GM19240 (cell line): ENCODE data around the gene PITPNC1.
"Not testable (repeated sequence)": the region's sequence is repeated elsewhere in the genome, so short reads cannot be mapped to it uniquely, and the experiment has no call there.

Experiments used
- DNase-seq: peaks from one replicate; pipeline ENCODE4 v3.0.0; 2011; ENCODE audit warnings: low spot score; ENCODE audit not compliant: insufficient read length

Gene PITPNC1

DNA sequence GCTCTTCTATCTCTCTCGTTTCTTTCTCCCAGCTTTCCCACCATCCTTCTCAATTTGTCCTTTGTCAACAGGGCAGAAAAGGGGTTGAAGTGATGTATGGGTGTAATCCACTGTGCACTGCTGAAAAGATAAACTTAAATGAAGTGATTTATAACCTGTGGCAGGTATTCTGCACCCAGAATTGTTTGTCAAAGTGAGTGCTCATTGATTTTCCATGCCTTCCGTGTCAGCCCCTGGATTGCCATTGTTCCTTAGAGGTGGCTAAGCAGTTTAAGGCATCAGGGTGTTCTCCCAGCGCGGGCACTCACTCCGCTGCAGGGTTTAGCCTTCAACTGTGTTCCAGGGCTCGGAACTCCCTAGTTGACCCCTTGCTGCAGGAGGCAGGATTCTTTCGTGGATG is 82.9 kb downstream of the PITPNC1 start:
- no peak for DNase-seq

DNA sequence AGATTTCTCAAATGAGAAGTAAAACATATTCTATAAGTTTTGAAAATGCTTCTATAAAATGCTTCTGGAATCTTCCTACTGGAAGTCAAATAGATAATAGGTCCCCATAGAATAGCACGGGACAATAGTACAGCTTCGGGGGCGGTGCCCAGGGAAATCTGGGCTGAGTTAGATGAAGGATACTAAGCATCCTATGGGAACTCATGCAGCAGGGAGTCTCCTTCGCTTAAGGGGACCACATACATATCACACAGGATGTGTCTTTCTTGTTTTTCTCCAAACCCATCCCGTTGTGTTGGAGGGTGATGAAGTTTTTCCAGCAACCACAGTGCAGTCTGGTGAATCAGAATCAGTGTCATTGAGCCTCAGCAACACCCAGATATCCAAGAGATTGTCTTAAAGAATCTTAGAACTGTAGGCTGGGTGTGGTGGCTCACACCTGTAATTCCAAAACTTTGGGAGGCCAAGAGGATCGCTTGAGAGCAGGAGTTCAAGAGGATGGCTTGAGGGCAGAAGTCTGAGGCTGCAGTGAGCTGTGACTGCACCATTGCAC is 84.2 kb downstream of the PITPNC1 start:
- DNase-seq: no peak

DNA sequence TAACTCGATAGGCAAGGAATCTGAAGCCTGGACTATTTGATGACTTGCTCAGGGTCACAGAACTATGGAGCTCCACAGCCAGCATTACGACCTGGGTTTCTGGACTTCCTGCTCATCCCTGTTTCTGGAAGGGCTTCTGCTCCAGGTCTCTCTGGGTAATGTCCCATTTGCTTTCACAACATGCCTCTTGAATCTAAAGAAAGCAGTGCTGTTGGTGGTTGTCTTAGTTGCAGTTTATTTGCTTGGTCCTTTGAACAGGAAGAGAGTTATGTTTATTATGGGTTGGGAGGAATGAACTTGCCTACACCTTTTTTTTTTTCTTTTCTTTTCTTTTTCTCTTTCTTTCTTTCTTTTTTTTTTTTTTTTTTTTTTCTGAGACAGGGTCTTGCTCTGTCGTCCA is 84.8 kb downstream of the PITPNC1 start:
- no peak for DNase-seq

DNA sequence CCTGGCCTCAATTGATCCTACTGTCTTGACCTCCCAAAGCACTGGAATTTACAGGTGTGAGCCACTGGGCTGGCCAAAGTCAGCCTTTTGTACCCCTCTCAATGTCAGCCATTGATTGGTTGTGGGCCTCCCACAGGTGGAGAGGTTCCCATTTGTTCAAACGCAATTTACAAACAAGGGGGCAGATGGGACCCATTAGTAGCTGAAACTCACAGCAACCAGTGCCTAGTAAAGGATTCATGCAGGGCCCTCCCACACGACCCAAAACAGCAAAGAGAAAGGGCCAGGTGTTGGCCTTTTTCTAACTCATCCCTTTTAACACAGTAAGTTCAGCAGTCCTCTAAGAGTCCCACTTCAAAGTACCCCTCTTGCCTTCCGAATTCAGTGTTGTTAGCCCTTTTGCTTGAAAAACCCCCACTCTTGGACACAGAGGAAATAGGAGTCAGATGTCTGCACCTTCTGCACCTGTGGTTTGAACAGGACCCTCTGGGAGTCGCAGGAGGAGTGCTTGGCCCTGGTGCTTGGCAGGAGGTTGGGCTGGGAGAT is 89.2 kb downstream of the PITPNC1 start:
- DNase-seq: no peak

GRCh38 chr17:67467500-67468455 is 90.7 kb downstream of the PITPNC1 start:
- DNase-seq: no peak

DNA sequence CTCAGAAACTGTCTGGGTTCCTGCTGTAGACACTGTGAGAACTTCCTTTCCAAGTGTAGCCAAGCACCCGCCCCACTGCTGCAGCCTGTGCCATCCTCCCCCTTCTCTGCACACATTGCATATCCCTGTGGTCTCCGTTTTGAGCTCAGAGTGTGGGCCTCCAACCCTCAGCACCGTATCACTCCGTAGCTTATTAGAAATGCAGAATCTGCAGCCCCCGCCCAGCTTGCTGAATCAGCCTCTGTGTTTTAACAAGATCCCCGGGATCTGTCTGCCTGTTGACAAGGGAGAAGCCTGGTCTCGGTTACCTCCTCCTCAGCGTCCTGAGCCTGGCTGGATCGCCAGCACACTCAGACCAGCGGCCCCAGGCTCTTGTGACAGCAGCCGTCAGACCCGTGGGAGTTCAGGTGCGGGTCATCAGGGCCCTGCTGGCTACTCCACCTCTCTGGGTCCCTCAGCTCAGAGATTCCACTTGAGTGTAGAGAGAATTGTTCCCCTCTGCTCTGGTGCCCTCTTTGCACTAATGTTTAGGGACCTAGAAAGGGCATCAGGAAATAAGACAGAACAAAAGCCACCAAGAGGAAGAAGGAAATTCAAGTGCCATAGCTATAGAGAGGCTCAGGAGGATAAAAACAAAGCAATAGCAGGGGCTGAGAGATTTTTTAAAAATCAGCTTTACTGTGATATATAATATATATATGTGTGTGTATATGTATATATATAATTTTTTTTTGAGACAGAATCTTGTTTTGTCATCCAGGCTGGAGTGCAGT is 92.3 kb downstream of the PITPNC1 start:
- DNase-seq: no peak

DNA sequence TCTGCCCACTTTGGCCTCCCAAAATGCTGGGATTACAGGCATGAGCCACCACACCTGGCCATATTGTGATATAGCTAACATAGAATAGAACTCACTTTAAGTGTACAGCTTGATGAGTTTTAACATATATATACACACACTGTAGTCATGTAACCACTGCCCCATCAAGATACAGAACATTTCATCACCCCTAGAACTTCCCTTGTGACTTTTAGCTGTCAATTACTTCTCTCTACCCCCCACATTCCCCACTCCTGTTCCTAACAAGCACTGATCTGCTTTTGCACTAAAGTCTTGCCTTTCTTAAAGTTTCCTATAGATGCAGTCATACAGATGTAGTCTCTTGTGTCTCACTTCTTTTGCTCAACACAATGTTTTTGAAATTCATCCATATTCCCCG is 93.1 kb downstream of the PITPNC1 start:
- DNase-seq: no peak

DNA sequence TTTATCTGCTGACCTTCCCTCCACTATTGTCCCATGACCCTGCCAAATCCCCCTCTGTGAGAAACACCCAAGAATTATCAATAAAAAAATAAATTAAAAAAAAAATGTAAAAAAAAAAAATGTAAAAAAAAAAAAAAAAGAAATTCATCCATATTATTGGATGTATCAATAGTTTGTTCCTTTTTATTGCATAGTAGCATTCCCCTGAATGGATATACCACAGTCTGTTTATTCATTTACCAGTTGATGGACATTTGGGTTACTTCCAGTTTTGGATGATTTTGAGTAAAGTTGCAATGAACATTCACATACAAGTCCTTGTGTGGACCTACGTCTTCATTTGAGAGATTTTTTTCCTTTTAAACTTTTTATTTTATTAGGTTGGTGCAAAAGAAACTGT is 94.0 kb downstream of the PITPNC1 start:
- no peak for DNase-seq

DNA sequence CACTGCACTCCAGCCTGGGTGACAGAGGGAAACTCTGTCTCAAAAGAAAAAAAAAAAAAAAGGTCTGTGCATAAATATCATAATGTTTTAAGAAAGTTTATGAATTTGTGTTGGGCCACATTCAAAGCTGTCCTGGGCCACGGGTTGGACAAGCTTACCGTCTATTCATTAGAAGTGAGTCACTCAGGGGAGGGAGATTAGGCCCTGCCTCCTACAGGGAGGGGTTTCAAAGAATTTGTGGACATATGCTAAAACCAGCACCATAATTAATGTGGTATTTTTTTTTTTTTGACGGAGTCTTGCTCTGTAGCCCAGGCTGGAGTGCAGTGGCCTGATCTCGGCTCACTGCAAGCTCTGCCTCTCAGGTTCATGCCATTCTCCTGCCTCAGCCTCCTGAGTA is 95.5 kb downstream of the PITPNC1 start:
- DNase-seq: not testable (repeated sequence)

GRCh38 chr17:67474081-67474661 is 97.1 kb downstream of the PITPNC1 start:
- DNase-seq: no peak

- peak; percentile 54 for DNase-seq
Measured at GRCh38 chr17:67475161-67475937, 98.3 kb downstream of the PITPNC1 start.

GRCh38 chr17:67476787-67477335 is 99.8 kb downstream of the PITPNC1 start:
- DNase-seq: no peak

- DNase-seq: no peak
Measured at GRCh38 chr17:67477687-67478086, 100.6 kb downstream of the PITPNC1 start.

GRCh38 chr17:67478401-67479041 is 101.4 kb downstream of the PITPNC1 start:
- DNase-seq: no peak

- no peak for DNase-seq
Measured at GRCh38 chr17:67479148-67479547, 102.1 kb downstream of the PITPNC1 start.

GRCh38 chr17:67480959-67481358 is 103.9 kb downstream of the PITPNC1 start:
- DNase-seq: not testable (repeated sequence)

DNA sequence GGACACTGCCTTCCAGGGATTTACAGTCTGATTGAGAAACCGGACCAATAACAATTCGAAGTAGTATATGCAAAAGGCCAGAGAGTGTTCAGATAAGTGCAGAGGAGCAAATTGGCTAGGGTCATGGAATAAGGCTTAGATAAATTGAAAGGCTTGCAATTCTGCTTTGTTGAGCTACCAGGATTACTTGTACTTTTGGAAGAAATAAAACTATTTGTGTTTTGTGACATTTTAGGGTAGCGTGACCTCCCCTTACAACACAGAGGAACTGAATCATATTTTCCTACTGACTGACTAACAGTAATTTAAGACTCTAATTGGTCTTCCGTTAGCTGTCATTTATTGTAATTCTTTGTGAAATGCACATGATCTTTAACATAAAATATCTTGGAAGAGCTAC is 104.7 kb downstream of the PITPNC1 start:
- DNase-seq: no peak

GRCh38 chr17:67482764-67483163 is 105.7 kb downstream of the PITPNC1 start:
- no peak for DNase-seq

DNA sequence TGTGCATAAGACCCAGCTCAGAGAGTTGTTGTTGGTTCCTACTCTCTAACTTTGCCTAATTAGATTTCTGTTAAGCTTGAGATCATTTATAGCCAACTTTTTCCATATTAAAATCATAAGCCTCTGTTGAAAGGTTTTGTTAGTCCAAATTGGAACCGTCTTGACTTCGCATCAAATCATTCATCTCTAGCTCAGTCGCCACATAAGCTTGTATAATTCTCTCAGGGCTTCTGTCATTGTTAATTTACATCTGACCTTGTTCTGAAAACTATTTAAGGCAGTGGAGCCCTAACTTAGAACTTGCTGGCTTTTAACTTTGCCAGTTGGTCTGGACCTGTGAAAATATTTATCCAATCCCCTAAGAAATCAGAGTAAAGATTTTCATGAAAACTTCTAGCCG is 107.2 kb downstream of the PITPNC1 start:
- DNase-seq: no peak

GRCh38 chr17:67485666-67486065 is 108.6 kb downstream of the PITPNC1 start:
- DNase-seq: no peak
